OCI-LY7 (cell line): ENCODE data around the gene ACAN. TPM values are rescaled to one million over a fixed set of nuclear protein-coding genes. Genes with fewer than 3 reads are reported as not detected.

ENCODE experiments used
- BruUV-seq: library from RNA; stranded (reverse); fragments of 400-500 nt; replicated peaks from 2 replicates; lab custom pipeline; 2021; lab: Mats Ljungman, UMichigan
- CTCF ChIA-PET: fragments of 300-600 bp; sonication (Branson Sonifier 250); formaldehyde crosslinking; loops from one replicate; lab custom pipeline; 2022; ENCODE audit warnings: antibody characterized with exemption; ENCODE audit not compliant: unreplicated experiment; lab: Charles Lee
- POLR2A ChIA-PET: fragments of 300-600 bp; sonication (Branson Sonifier 250); formaldehyde crosslinking; loops from one replicate; lab custom pipeline; 2022; ENCODE audit warnings: antibody characterized with exemption; lab: Charles Lee
- DNase-seq: peaks from one replicate; pipeline ENCODE4 v3.0.0-alpha.2; 2015; ENCODE audit warnings: low spot score
- H2AFZ ChIP-seq: fragments of 200-600 bp; sonication (generic), shearing (Covaris generic); 2 replicates; pipeline ENCODE4 v1.6.1; 2014; ENCODE audit warnings: mild to moderate bottlenecking, antibody characterized with exemption, low read length, moderate library complexity
- H3K27ac ChIP-seq: fragments of 200-600 bp; sonication (generic); 2 replicates; pipeline ENCODE4 v1.5.1; 2014; ENCODE audit warnings: mixed run types, low read depth, mild to moderate bottlenecking, moderate library complexity, low read length, inconsistent platforms; ENCODE audit not compliant: poor library complexity, severe bottlenecking
- H3K36me3 ChIP-seq: fragments of 200-600 bp; sonication (generic); 2 replicates; pipeline ENCODE4 v1.6.1; 2014; ENCODE audit warnings: mild to moderate bottlenecking, antibody characterized with exemption, low read length, moderate library complexity, mixed read lengths; ENCODE audit not compliant: insufficient read depth
- H3K4me1 ChIP-seq: fragments of 200-600 bp; sonication (generic); 2 replicates; pipeline ENCODE4 v1.5.1; 2014; ENCODE audit warnings: mild to moderate bottlenecking, low read length; ENCODE audit not compliant: insufficient read depth, poor library complexity, severe bottlenecking
- H3K4me2 ChIP-seq: fragments of 200-600 bp; sonication (generic); 2 replicates; pipeline ENCODE4 v1.6.1; 2014; ENCODE audit warnings: mild to moderate bottlenecking, low read length
- H3K4me3 ChIP-seq: fragments of 200-600 bp; sonication (generic); 2 replicates; pipeline ENCODE4 v1.5.1; 2014; ENCODE audit warnings: mild to moderate bottlenecking, low read depth, low read length; ENCODE audit not compliant: poor library complexity, severe bottlenecking
- H3K79me2 ChIP-seq: fragments of 200-600 bp; sonication (generic); 2 replicates; pipeline ENCODE4 v1.6.1; 2016; ENCODE audit warnings: low read depth, mild to moderate bottlenecking, low read length, moderate library complexity, mixed read lengths; ENCODE audit not compliant: insufficient read depth
- H3K9me2 ChIP-seq: fragments of 200-600 bp; sonication (generic); 2 replicates; pipeline ENCODE4 v1.6.1; 2016; ENCODE audit warnings: mild to moderate bottlenecking, low read length, mixed read lengths; ENCODE audit not compliant: insufficient read depth
- H3K9me3 ChIP-seq: fragments of 200-600 bp; sonication (generic); 2 replicates; pipeline ENCODE4 v1.6.1; 2014; ENCODE audit warnings: mild to moderate bottlenecking, mixed run types, low read length, mixed read lengths
- H4K20me1 ChIP-seq: fragments of 200-600 bp; sonication (generic); 2 replicates; pipeline ENCODE4 v1.6.1; 2014; ENCODE audit warnings: mild to moderate bottlenecking, antibody characterized with exemption, low read length, moderate library complexity, mixed read lengths; ENCODE audit not compliant: insufficient read depth
- CTCF ChIP-seq: fragments of 200-600 bp; sonication (generic); conservative IDR thresholded peaks from 2 replicates; pipeline ENCODE4 v1.5.1; 2014; ENCODE audit warnings: mild to moderate bottlenecking, antibody characterized with exemption, low read length, moderate library complexity, mixed read lengths
- EZH2phosphoT487 ChIP-seq: fragments of 200-600 bp; sonication (generic); IDR thresholded peaks from 2 replicates; pipeline ENCODE4 v1.6.1; 2018; ENCODE audit warnings: low read depth, borderline replicate concordance, mild to moderate bottlenecking, mixed run types, antibody characterized with exemption, low read length, moderate library complexity, mixed read lengths
- intact Hi-C: fragments of 100-400 bp; cut with micrococcal nuclease; formaldehyde crosslinking; loops from one replicate; pipeline ENCODE4 v1.10.0; 2022; ENCODE audit not compliant: unreplicated experiment
- total RNA-seq, 2 experiments: library from RNA; depleted of rRNA in 1 of 2; stranded (reverse); fragments of >200 nt in 1 of 2; shearing (Covaris generic) in 1 of 2; gene quantifications; 2 replicates each; pipeline ENCODE4 v1.2.3, GENCODE V29; 2014 to 2022

The ACAN gene
- total RNA-seq, 2 experiments from 2014 or later: not detected

GRCh38 chr15:88833731-88834100 is 30.5 kb downstream of the ACAN start:
- no peak overlapping the region for H3K27ac ChIP-seq
- H3K9me2 ChIP-seq: no peaks in the 10 kb centered on the region
- ChIA-PET CTCF (no interaction called here), POLR2A (interaction anchor here (0.6 kb wide), 2 partner anchors 99 to 305 kb away, joined by 3 read pairs; no protein-coding TSS in a partner anchor)
- no peaks in the 10 kb centered on the region for H3K36me3 ChIP-seq
- H4K20me1 ChIP-seq: no peaks in the 10 kb centered on the region
- H3K4me3 ChIP-seq: no peak overlapping the region
- H3K4me1 ChIP-seq: no peaks in the 10 kb centered on the region
- H3K4me2 ChIP-seq: no peak overlapping the region
- H2AFZ ChIP-seq: no peak overlapping the region
- DNase-seq: no peak
- no peaks in the 10 kb centered on the region for H3K79me2 ChIP-seq
- H3K9me3 ChIP-seq: no peaks in the 10 kb centered on the region
- TF ChIP-seq EZH2phosphoT487 (no peak), CTCF (no peak)
- intact Hi-C loops: loop anchor here (1.0 to 5.0 kb wide), 2 partner anchors 211 to 357 kb away; partner anchors contain the start of gene AEN
- BruUV-seq: no TSS peak

- ChIA-PET POLR2A (no interaction called here), CTCF (interaction anchor here (0.6 kb wide), 1 partner anchor 68 kb away, joined by 3 read pairs; no protein-coding TSS in a partner anchor)
- Histone ChIP-seq H3K4me3 (no peak overlapping the region), H3K9me3 (no peaks in the 10 kb centered on the region), H4K20me1 (no peaks in the 10 kb centered on the region), H3K79me2 (no peaks in the 10 kb centered on the region), H2AFZ (no peak overlapping the region), H3K4me2 (no peak overlapping the region), H3K36me3 (no peaks in the 10 kb centered on the region), H3K9me2 (no peaks in the 10 kb centered on the region), H3K4me1 (no peaks in the 10 kb centered on the region), H3K27ac (no peak overlapping the region)
- TF ChIP-seq EZH2phosphoT487 (no peak), CTCF (peak; percentile 77)
- intact Hi-C loops: loop anchor here (1.0 to 5.0 kb wide), 2 partner anchors 212 to 358 kb away; partner anchors contain the start of gene AEN
- DNase-seq: peak; percentile 16
- no TSS peak for BruUV-seq
Measured at GRCh38 chr15:88834211-88834812, 31.1 kb downstream of the ACAN start.

DNA sequence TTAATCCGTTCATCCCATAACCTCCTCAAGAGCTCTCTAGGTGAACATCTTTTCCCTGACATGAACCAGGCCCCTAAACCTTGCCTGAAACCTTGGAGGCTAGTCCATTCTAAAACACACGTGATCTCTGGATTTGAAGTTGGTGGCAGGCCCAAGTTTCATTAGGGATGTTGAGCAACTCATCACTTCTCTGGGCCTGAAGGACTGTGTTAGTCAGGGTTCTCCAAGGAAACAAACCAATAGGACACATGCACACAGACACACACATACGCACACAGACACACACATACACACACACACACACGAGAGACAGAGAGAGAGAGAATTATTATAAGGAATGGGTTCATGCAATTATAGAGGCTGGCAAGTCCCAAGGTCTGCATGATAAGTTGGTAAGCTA is 31.9 kb downstream of the ACAN start:
- DNase-seq: no peak
- Histone ChIP-seq H2AFZ (no peak overlapping the region), H3K4me3 (no peak overlapping the region), H3K9me3 (no peaks in the 10 kb centered on the region), H3K4me1 (no peaks in the 10 kb centered on the region), H4K20me1 (no peaks in the 10 kb centered on the region), H3K36me3 (no peaks in the 10 kb centered on the region), H3K27ac (no peak overlapping the region), H3K79me2 (no peaks in the 10 kb centered on the region), H3K4me2 (no peak overlapping the region), H3K9me2 (no peaks in the 10 kb centered on the region)
- ChIA-PET CTCF (interaction anchor here (0.6 to 0.9 kb wide), 2 partner anchors 69 to 355 kb away, joined by 3 read pairs; no protein-coding TSS in a partner anchor), POLR2A (interaction anchor here (0.5 to 1.2 kb wide), 3 partner anchors 10 to 147 kb away, joined by 4 to 6 read pairs (median 4); no protein-coding TSS in a partner anchor)
- no TSS peak for BruUV-seq
- intact Hi-C loops: no loop called here
- TF ChIP-seq CTCF (no peak), EZH2phosphoT487 (no peak)
